ENCODE data around the gene NEK6. TPM values are rescaled to one million over a fixed set of nuclear protein-coding genes. Genes with fewer than 3 reads are reported as not detected.

Gene NEK6
- total and polyA plus RNA-seq, 4 donors = 19.0 to 86.2 (median 53.1) TPM

DNA sequence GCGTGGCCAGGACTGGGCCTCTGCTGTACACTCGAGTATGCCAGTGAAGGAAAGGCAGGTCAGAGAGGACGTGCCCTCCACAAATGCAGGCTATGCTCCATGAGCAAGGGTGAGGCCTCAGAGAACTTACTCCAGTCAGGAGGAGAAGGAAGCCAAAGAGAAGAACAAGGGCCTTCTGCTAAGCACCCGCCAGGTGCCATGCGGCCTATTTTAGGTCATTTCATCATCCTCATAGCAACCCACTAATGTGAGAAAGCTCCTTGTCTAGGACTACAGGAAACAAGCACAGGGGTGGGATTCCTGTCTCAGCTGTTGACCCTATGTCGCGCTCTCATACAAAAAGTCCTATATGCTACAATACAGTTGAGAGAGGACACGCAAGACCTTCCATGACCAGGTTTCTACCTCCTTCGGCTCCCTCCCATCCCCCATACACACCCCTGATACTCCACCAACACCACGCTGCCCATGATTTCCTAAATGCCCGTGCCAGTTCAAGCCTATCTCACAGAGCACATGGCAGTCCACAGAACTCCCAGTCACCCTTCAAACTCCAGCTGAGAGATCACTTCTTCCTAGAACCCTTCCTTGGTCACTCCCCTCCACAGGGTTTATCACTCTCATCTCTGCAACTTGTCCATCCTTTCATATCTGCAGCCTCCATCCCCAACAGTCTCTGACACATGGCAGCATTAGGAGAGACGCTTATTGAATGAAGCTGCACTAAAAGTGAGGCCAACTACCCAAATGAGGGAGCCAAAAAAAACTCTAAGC lies 130.7 kb downstream of the NEK6 start:
- H3K9ac ChIP-seq (ENCODE audit: insufficient read depth in 1 of 2, low read length in 2 of 2) = no peak overlapping the region
- no peaks in the 10 kb centered on the region for H3K27me3 ChIP-seq (ENCODE audit: control insufficient read depth in 3 of 3, insufficient read depth in 3 of 3, low read length in 2 of 3)
- peaks cover 0 to 4% (median 3%) of the 10 kb centered on the region in 4 donors for H3K36me3 ChIP-seq (ENCODE audit: control insufficient read depth in 4 of 4, insufficient read depth in 4 of 4, low read length in 4 of 4)
- TF ChIP-seq, protein P1, sequence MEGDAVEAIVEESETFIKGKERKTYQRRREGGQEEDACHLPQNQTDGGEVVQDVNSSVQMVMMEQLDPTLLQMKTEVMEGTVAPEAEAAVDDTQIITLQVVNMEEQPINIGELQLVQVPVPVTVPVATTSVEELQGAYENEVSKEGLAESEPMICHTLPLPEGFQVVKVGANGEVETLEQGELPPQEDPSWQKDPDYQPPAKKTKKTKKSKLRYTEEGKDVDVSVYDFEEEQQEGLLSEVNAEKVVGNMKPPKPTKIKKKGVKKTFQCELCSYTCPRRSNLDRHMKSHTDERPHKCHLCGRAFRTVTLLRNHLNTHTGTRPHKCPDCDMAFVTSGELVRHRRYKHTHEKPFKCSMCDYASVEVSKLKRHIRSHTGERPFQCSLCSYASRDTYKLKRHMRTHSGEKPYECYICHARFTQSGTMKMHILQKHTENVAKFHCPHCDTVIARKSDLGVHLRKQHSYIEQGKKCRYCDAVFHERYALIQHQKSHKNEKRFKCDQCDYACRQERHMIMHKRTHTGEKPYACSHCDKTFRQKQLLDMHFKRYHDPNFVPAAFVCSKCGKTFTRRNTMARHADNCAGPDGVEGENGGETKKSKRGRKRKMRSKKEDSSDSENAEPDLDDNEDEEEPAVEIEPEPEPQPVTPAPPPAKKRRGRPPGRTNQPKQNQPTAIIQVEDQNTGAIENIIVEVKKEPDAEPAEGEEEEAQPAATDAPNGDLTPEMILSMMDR (IDR thresholded peaks at IDR 0.05; ENCODE audit: control extremely low read depth, extremely low read depth) = no peak
- DNase-seq = no peak
- H3K27ac ChIP-seq (ENCODE audit: low read depth in 1 of 2, low read length in 1 of 2) = no peak overlapping the region
- 69 to 85% methylated on average over 12 of the region's 12 CpGs for WGBS, 2 donors
- peaks cover 14 to 26% (median 18%) of the 10 kb centered on the region in 5 donors for H3K4me1 ChIP-seq (ENCODE audit: control insufficient read depth in 5 of 5, insufficient read depth in 5 of 5, low read length in 5 of 5)
- H3K9me3 ChIP-seq (ENCODE audit: control insufficient read depth in 4 of 4, insufficient read depth in 3 of 4, low read length in 3 of 4) = no peaks in the 10 kb centered on the region
- H3K4me3 ChIP-seq = no peak overlapping the region
- no peak for ATAC-seq (ENCODE audit: insufficient read depth, low FRiP score)

DNA sequence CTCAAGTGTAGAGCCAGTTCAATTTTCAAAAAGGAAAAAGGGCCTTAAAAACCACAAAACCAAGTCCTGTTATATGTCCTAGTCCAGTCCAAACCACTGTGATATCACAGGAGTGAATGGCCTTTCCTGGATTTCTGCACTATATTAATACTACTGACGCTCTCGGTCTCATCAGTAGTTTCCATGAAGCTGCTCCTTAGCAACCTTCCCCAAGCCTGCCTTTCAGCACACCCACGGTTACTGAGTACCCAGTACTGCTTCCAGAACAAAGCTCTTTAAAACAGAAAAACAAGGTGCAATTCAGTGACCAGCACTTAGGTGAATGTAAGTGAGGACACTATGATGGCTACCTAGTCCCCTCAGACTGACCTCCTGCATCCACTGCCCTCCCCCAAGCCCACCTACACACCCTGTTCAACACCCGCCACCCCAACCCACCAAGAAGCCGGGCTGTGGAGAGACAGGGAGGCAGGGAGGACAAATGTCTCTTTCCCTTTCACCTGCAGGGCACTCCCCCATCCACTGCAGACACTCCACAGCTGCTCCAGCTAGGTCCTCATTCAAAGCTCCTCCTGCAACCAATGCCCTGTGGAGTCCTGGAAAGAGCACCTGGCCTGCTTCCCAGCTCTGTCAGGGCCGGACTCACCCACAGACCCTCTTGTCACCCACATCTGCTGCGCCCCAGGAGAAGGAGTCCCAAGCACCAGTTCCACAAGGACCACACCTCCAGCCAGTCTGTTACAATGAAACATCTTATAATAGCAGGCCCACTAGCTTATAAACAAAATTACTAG lies 131.6 kb downstream of the NEK6 start:
- Histone ChIP-seq H3K36me3 (ENCODE audit: control insufficient read depth in 4 of 4, insufficient read depth in 4 of 4, low read length in 4 of 4) (peaks cover 0 to 1% (median 0%) of the 10 kb centered on the region in 4 donors), H3K4me1 (ENCODE audit: control insufficient read depth in 5 of 5, insufficient read depth in 5 of 5, low read length in 5 of 5) (peaks cover 14 to 35% (median 24%) of the 10 kb centered on the region in 5 donors), H3K4me3 (no peak overlapping the region), H3K27me3 (ENCODE audit: control insufficient read depth in 3 of 3, insufficient read depth in 3 of 3, low read length in 2 of 3) (no peaks in the 10 kb centered on the region), H3K9me3 (ENCODE audit: control insufficient read depth in 4 of 4, insufficient read depth in 3 of 4, low read length in 3 of 4) (no peaks in the 10 kb centered on the region), H3K9ac (ENCODE audit: insufficient read depth in 1 of 2, low read length in 2 of 2) (no peak overlapping the region), H3K27ac (ENCODE audit: low read depth in 1 of 2, low read length in 1 of 2) (no peak overlapping the region)
- TF ChIP-seq, protein P1 (IDR thresholded peaks at IDR 0.05; ENCODE audit: control extremely low read depth, extremely low read depth) = no peak
- no peak for DNase-seq
- WGBS, 2 donors = 79 to 92% methylated on average over 7 of the region's 7 CpGs
- no peak for ATAC-seq (ENCODE audit: insufficient read depth, low FRiP score)

DNA sequence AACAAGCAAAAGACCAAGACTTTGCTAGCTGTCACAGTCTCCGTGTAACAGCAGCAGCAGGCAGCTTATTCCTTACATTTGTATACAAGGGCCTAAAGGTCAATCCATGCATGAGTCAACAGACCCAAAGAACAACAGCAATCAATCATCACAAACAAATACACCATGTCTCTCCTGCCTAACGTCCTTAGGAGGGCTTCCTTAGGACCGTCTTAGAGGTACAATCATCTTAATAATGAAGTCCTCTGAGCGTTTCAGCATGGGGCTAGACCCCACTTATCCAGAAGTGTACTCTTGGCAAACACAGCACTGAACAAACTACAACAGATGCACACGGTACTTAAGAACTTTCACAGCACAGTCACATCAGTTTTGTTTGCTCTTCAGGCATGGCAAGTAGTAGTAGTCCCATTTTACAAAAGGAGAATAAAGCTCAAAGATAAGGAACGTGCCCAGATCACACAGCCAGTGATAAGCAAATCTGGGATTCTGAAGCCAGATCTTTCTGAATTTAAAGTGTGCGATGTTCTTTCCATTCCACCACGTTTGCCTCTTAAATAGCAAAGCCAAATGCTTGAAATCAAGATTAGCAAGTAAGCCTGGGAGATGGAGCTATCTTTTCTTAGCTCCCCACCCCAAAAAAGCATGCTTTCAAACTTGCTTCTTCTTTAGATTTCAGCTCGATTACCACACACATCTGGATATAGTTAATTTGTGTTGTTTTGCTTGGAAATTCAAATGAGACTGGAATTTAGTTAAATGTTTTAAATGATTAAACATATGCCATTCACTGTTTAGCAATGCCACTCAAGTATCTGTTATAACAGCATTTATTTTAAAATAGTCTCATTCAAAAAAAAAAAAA lies 133.3 kb downstream of the NEK6 start:
- no peak overlapping the region for H3K9ac ChIP-seq (ENCODE audit: insufficient read depth in 1 of 2, low read length in 2 of 2)
- TF ChIP-seq, protein P1 (IDR thresholded peaks at IDR 0.05; ENCODE audit: control extremely low read depth, extremely low read depth) = no peak
- no peak overlapping the region for H3K4me3 ChIP-seq
- H3K27ac ChIP-seq (ENCODE audit: low read depth in 1 of 2, low read length in 1 of 2) = no peak overlapping the region
- DNase-seq (no peak), ATAC-seq (ENCODE audit: insufficient read depth, low FRiP score) (no peak)
- peaks cover 0 to 1% (median 0%) of the 10 kb centered on the region in 4 donors for H3K36me3 ChIP-seq (ENCODE audit: control insufficient read depth in 4 of 4, insufficient read depth in 4 of 4, low read length in 4 of 4)
- 58 to 61% methylated on average over 9 of the region's 9 CpGs for WGBS, 2 donors
- no peaks in the 10 kb centered on the region for H3K27me3 ChIP-seq (ENCODE audit: control insufficient read depth in 3 of 3, insufficient read depth in 3 of 3, low read length in 2 of 3)
- no peaks in the 10 kb centered on the region for H3K9me3 ChIP-seq (ENCODE audit: control insufficient read depth in 4 of 4, insufficient read depth in 3 of 4, low read length in 3 of 4)
- H3K4me1 ChIP-seq (ENCODE audit: control insufficient read depth in 5 of 5, insufficient read depth in 5 of 5, low read length in 5 of 5) = peaks cover 13 to 38% (median 22%) of the 10 kb centered on the region in 5 donors
